HUDEP-2 (cell line): ENCODE data around the gene SPRR2B.
A peak's percentile ranks its signal among the peaks of the same experiment; 100 is the strongest.
"Not testable (repeated sequence)": the region's sequence is repeated elsewhere in the genome, so short reads cannot be mapped to it uniquely, and the experiment has no call there.

Source experiments
- DNase-seq, 76 experiments: peaks; one replicate each; lab custom pipeline; 2025; ENCODE audit not compliant: unreplicated experiment in 76 of 76; lab: John Stamatoyannopoulos, UW

The SPRR2B gene

DNA sequence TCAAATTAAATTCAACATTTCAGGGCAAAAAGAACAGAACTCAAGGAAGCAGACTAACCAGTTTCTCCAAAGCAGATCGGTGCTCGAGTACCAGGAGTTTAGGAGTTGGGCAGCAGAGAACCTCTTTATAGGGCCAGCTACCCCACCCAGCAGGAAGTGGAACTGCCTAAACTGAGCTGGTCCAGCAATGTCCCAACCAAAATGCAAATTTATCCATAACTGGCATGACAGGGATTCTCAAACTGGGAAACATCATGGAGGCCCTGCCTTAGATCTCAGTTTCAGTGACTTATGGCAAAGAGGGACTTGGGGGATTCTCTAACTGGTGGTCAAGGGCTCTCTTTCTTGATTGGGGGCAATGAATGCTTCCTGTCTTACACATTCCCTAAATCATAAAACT, at the start of gene SPRR2B:
TSS of gene SPRR2B (minus strand) at position 101 of the 400 bp plus-strand sequence. CDS start 772 bp downstream, outside the sequence.
- no peak for DNase-seq

- DNase-seq: no peak
Observed at GRCh38 chr1:153120945-153121344, 49.5 kb upstream of the SPRR2B start.

DNA sequence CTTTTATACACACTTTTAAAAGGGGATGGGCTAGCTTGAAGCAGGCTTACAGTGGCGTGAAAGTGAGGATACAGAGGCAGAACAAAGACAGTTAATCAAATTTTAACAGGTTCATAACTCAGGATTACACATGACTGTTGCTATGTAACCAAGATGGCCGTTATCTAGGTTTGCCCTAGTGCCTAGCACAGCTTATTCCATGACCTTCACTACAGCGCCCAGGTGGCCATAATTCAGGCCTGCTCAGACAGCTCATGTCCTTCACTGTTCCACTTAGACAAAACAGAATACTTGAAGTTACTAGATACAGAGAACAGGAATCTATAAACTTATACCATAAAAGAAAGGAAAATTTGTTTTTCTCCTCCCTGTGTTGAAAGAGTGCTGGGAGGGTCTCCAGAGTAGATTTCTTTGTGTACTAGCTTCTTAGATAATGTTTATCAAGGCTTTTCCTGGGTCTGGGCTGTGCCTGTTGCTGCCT, 48.1 kb upstream of the SPRR2B start:
- peak in 70 of 76 experiments; percentile 19 to 88 (median 58) for DNase-seq

DNA sequence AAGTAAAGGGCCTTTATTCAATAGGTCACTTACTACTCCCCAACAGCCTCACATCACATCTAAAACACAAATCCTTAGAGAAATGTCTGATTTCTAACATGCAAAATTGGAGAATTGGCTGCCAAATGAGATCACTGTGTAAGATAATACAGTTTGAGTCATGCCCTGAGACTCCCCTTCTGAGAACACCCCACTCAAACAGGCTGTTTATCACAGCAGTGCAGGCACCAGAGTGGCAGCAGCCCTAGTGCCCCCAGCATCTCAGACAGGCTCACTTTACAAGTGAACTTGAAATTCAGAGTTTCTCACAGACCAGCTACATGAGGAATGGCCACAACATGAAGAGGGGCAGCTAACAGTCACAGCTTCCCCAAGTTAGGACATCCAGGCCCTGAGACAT, 43.9 kb upstream of the SPRR2B start:
- DNase-seq: peak in 71 of 76 experiments; percentile 16 to 88 (median 63)

- DNase-seq: no peak
Observed at GRCh38 chr1:153113416-153113815, 42.0 kb upstream of the SPRR2B start, which contains the start of gene SPRR2F. Gene SPRR2F (minus strand): TSS chr1:153113516. CDS start chr1:153112733, 783 bp downstream.

GRCh38 chr1:153112454-153112853, 41.0 kb upstream of the SPRR2B start:
- DNase-seq: peak in 1 of 76 experiments; percentile 3

- no peak for DNase-seq
Observed at GRCh38 chr1:153100245-153100644, 28.8 kb upstream of the SPRR2B start.

DNA sequence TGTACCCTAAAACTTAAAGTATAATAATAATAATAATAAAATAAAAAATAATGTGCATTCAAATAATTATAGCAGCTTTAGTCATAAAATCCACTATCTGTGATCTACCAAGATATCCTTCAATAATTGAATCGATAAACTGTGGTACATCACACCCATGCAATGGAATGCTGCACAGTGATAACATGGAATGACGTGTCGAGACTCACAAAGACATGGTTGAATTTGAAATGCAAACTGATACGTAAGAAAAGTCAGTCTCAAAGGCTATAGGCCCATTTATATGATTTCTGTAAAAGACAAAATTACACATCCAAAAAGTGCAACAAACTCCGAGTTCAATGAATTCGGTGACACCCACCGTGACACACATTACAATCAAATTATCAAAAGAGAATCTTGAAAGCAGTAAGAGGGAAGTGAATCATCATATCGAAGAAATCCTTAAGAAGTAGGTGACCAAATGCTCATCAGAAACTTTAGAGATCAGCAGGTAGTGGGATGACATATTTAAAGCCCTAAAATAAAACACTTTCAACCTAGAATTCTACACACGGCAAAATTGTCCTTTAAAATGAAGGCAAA, 28.1 kb upstream of the SPRR2B start:
- DNase-seq: no peak

DNA sequence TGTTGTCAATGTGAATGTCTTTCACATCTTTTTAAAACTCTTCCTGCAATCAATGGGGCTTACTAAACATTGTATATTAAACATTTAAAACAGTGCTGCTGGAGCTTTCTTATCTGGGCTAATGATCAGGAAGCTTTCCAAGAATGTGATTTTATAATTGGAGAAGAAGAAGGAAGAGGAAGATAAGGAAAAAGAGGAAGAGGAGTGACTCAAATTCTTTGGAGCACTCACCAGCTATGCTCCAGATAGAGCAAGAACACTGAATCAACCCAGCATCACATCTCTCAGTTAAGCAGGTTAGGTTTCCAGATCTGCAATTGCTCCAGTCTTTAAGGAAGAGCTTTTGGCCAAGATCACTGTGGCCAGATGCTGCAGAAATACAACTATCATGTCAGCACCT, 24.4 kb upstream of the SPRR2B start:
- DNase-seq: no peak

DNA sequence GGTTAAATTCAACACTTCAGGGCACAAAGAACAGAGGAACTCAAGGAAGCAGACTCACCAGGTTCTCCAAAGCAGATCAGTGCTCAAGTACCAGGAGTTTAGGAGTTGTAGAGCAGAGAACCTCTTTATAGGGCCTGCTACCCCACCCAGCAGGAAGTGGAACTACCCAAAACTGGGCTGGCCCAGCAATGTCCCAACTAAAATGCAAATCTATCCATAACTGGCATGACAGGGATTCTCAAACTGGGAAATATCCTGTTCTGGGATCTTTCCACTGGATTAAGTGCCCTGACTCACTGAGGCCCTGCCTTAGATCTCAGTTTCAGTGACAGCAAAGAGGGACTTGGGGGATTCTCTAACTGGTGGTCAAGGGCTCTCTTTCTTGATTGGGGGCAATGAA, 23.0 kb upstream of the SPRR2B start, which contains the start of gene SPRR2E:
TSS of gene SPRR2E (minus strand) at position 101 of the 400 bp plus-strand sequence. CDS start 775 bp downstream, outside the sequence.
- no peak for DNase-seq

DNA sequence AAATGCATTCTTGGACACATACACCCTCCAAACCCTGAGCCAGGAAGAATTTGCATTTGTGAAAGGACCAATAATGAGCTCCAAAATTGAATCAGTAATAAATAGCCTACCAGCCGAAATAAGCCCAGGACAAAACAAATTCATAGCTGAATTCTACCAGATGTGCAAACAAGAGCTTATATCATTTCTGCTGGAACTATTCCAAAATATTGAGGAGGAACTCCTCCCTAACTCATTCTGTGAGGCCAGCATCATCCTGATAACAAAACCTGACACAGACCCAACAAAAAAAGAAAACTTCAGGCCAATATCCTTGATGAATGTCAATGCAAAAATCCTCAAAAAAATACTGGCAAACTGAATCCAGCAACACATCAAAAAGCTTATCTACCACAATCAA, 16.2 kb upstream of the SPRR2B start:
- peak in 35 of 76 experiments; percentile 6 to 82 (median 54) for DNase-seq

- DNase-seq: no peak
Observed at GRCh38 chr1:153081736-153082135, 10.3 kb upstream of the SPRR2B start.

GRCh38 chr1:153072806-153073726, 1.7 kb upstream of the SPRR2B start:
- DNase-seq: peak in 61 of 76 experiments; percentile 9 to 81 (median 40)

GRCh38 chr1:153070243-153070642, 1.2 kb downstream of the SPRR2B start:
- no peak for DNase-seq

DNA sequence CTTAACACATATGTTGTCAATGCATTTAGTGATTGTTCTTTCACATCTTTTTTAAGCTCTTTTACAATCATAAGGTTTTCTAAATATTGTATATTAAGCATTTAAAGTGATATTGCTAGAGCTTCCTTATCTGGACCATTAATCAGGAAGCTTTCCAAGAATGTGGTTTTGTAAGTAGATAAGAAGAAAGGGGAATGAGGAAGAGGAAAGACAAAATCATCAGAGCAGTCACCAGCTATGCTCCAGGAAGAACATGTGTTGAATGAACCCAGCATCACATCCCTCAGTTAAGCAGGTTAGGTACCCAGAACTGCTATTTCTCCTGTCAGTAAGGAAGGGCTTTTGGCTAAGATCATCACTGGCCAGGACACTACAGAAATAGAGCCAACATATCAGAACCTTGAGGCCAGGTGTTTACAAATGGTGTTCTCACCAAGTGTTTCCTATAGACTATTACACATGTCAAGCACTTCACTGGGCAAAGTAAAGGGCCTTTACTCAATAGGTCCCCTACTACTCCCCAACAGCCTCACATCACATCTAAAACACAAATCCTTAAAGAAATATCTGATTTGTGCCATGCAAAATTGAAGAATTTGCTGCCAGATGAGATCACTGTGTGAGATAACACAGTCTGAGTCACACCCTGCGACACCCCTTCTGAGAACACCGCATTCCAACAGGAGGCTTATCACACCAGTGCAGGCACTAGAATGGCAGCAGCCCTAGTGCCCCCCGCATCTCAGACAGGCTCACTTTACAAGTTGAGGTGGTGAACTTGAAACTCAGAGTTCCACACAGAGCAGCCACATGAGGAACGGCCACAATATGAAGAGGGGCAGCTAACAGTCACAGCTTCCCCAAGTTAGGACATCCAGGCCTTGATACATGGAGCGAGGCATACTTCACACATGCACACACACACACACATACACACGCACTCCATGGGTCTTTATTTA, 12.3 kb downstream of the SPRR2B start:
- peak in 74 of 76 experiments; percentile 25 to 97 (median 86) for DNase-seq

DNA sequence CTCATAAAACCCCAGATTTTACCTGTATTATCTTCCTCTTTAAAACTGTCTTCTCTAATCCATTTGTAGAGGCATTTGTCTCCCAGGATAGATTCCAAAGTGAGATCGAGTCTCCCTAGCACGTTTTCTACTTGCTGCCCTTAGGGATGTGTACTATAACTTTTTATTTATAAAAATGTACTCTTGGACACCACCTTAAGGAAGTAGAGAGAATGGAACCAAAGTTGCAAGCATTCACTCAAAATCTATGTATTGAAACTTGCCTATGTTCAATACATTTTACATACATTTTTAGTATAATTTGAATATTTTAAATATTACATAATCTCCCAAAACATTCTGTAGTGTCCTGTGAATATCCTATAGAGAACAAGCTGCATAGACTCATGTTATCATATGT, 13.3 kb downstream of the SPRR2B start:
- peak in 3 of 76 experiments; percentile 10 to 19 (median 17) for DNase-seq

- DNase-seq: no peak
Observed at GRCh38 chr1:153057375-153057774, 14.0 kb downstream of the SPRR2B start, which contains the start of gene SPRR2A. Gene SPRR2A (minus strand): TSS chr1:153057512. CDS start chr1:153056735, 777 bp downstream.

- DNase-seq: not testable (repeated sequence)
Observed at GRCh38 chr1:153056111-153056510, 15.3 kb downstream of the SPRR2B start.

GRCh38 chr1:153049211-153049610, 22.2 kb downstream of the SPRR2B start:
- no peak for DNase-seq
